HepG2 (cell line): ENCODE data around the gene NCDN. TPM values are rescaled to one million over a fixed set of nuclear protein-coding genes. Genes with fewer than 3 reads are reported as not detected.

ENCODE experiments used
- ATAC-seq: fragments of 200-7000 bp; cut with Tn5 transposase; 3 replicates; pipeline ENCODE4 v1.9.1; 2020; ENCODE audit warnings: mild to moderate bottlenecking, moderate library complexity
- BruUV-seq: library from RNA; stranded (reverse); fragments of 400-500 nt; replicated peaks from 2 replicates; lab custom pipeline; 2021; lab: Mats Ljungman, UMichigan
- CTCF ChIA-PET: fragments of 300-600 bp; formaldehyde crosslinking; extraction: SDS; loops from one replicate; lab custom pipeline; 2021; ENCODE audit warnings: low total read pairs, inconsistent platforms, low intra/inter-chr PET ratio; lab: Yijun Ruan, JAX
- POLR2A ChIA-PET: fragments of 350-600 bp; sonication (Branson Sonifier 250); formaldehyde crosslinking; loops from one replicate; lab custom pipeline; 2020; ENCODE audit warnings: antibody characterized with exemption, inconsistent platforms; lab: Yijun Ruan, JAX
- DNase-seq: peaks from one replicate; pipeline ENCODE4 v3.0.0-alpha.2; 2015; ENCODE audit warnings: low spot score
- FAIRE-seq: peaks from 3 replicates; lab custom pipeline; 2011; peaks lifted over from hg19 to GRCh38; lab: Jason Lieb, UNC
- H2AFZ ChIP-seq: one replicate; pipeline ENCODE4 v1.6.1; 2011; ENCODE audit warnings: low read length, inconsistent platforms
- H3K27ac ChIP-seq: fragments of 300-600 bp; 3 replicates; pipeline ENCODE4 v1.8.0; 2011; ENCODE audit warnings: mixed run types, mild to moderate bottlenecking, mixed read lengths, low read length, inconsistent platforms; ENCODE audit not compliant: insufficient read depth; ENCODE audit errors: extremely low read length
- H3K27me3 ChIP-seq, 2 experiments: fragments of 200-600 bp in 1 of 2; 2 replicates in 1 of 2; 3 replicates in 1 of 2; pipeline versions ENCODE4 v1.6.0 to v1.8.0; 2011; ENCODE audit warnings: low read length in 2 of 2, mild to moderate bottlenecking in 2 of 2, moderate library complexity in 2 of 2, inconsistent platforms in 1 of 2; ENCODE audit not compliant: insufficient read depth in 2 of 2, control insufficient read depth in 1 of 2
- H3K36me3 ChIP-seq, 2 experiments: fragments of 200-600 bp in 1 of 2; replicated peaks in 1 of 2; 2 replicates in 1 of 2; 3 replicates in 1 of 2; pipeline versions ENCODE4 v1.5.1 to v1.8.0; 2011; ENCODE audit warnings: low read length in 2 of 2, inconsistent platforms in 1 of 2; ENCODE audit not compliant: insufficient read depth in 2 of 2, control insufficient read depth in 1 of 2
- H3K4me1 ChIP-seq: 2 replicates; pipeline ENCODE4 v1.5.1; 2012; ENCODE audit warnings: low read length, inconsistent platforms; ENCODE audit not compliant: insufficient read depth
- H3K4me2 ChIP-seq: 2 replicates; pipeline ENCODE4 v1.6.0; 2011; ENCODE audit warnings: low read depth, low read length, inconsistent platforms
- H3K4me3 ChIP-seq, 3 experiments: fragments of 200-600 bp in 1 of 3; sonication (generic), shearing (Covaris generic) in 1 of 3; replicated peaks in 1 of 3; 2 replicates each; pipeline ENCODE4 v1.5.1; 2011 to 2016; ENCODE audit warnings: low read length in 3 of 3, inconsistent platforms in 2 of 3, low read depth in 2 of 3, mild to moderate bottlenecking in 2 of 3, control low read depth in 1 of 3, mixed read lengths in 1 of 3; ENCODE audit not compliant: insufficient read depth in 1 of 3
- H3K79me2 ChIP-seq: one replicate; pipeline ENCODE4 v1.6.1; 2011; ENCODE audit warnings: low read length, inconsistent platforms; ENCODE audit not compliant: insufficient read depth
- H3K9ac ChIP-seq: 2 replicates; pipeline ENCODE4 v1.6.0; 2011; ENCODE audit warnings: mild to moderate bottlenecking, low read depth, low read length, inconsistent platforms; ENCODE audit not compliant: insufficient read depth
- H3K9me3 ChIP-seq: 2 replicates; pipeline ENCODE4 v1.5.1; 2012; ENCODE audit warnings: mild to moderate bottlenecking, low read length
- H4K20me1 ChIP-seq: 2 replicates; pipeline ENCODE4 v1.6.0; 2011; ENCODE audit warnings: inconsistent platforms, mild to moderate bottlenecking, low read length, moderate library complexity; ENCODE audit not compliant: insufficient read depth
- ARID2 ChIP-seq: sonication (generic); formaldehyde crosslinking; IDR thresholded peaks from 2 replicates; pipeline ENCODE4 v1.8.1; 2022; ENCODE audit warnings: mild to moderate bottlenecking, missing genetic modification reagents, borderline replicate concordance
- CCDC6 ChIP-seq: sonication (generic); formaldehyde crosslinking; IDR thresholded peaks from 2 replicates; pipeline ENCODE4 v1.8.1; 2022; ENCODE audit warnings: mild to moderate bottlenecking, missing genetic modification reagents, moderate library complexity
- KDM2A ChIP-seq: sonication (generic); formaldehyde crosslinking; IDR thresholded peaks from 2 replicates; pipeline ENCODE4 v1.4.0; 2020; ENCODE audit warnings: low read depth, missing genetic modification reagents, borderline replicate concordance
- MATR3 ChIP-seq: sonication (generic); formaldehyde crosslinking; IDR thresholded peaks from 2 replicates; pipeline ENCODE4 v1.4.0; 2020; ENCODE audit warnings: missing genetic modification reagents
- MED8 ChIP-seq: sonication (generic); formaldehyde crosslinking; IDR thresholded peaks from 2 replicates; pipeline ENCODE4 v1.8.1; 2023; ENCODE audit warnings: mild to moderate bottlenecking, missing genetic modification reagents; ENCODE audit not compliant: insufficient replicate concordance
- SOX6 ChIP-seq, 2 experiments: fragments of 450-650 bp in 1 of 2; sonication (generic) in 1 of 2; formaldehyde crosslinking in 1 of 2; IDR thresholded peaks; 2 replicates each; pipeline versions ENCODE4 v1.4.0 to v1.6.1; 2017 to 2020; ENCODE audit warnings: antibody characterized with exemption in 1 of 2, mild to moderate bottlenecking in 1 of 2, missing genetic modification reagents in 1 of 2
- SRSF1 ChIP-seq: fragments of 200-400 bp; formaldehyde crosslinking; optimal IDR thresholded peaks from 2 replicates; pipeline ENCODE3; 2017; ENCODE audit warnings: mild to moderate bottlenecking, low read depth, low read length, moderate library complexity
- YEATS2 ChIP-seq: sonication (generic); formaldehyde crosslinking; IDR thresholded peaks from 2 replicates; pipeline ENCODE4 v1.4.0; 2020; ENCODE audit warnings: missing genetic modification reagents, borderline replicate concordance
- ZFP1 ChIP-seq: IDR thresholded peaks from 2 replicates; pipeline ENCODE4 v1.6.1; 2016
- ZNF235 ChIP-seq: sonication (generic); formaldehyde crosslinking; IDR thresholded peaks from 2 replicates; pipeline ENCODE4 v1.8.1; 2023; ENCODE audit warnings: mild to moderate bottlenecking, missing genetic modification reagents, borderline replicate concordance
- ZNF24 ChIP-seq: fragments of 450-650 bp; IDR thresholded peaks from 2 replicates; pipeline ENCODE4 v1.6.1; 2017; ENCODE audit warnings: antibody characterized with exemption, mild to moderate bottlenecking
- ZNF3 ChIP-seq: IDR thresholded peaks from 2 replicates; pipeline ENCODE4 v1.7.0; 2017; ENCODE audit warnings: inconsistent platforms
- ZNF34 ChIP-seq: sonication (generic); formaldehyde crosslinking; IDR thresholded peaks from 2 replicates; pipeline ENCODE4 v1.4.0; 2020; ENCODE audit warnings: mild to moderate bottlenecking, missing genetic modification reagents, borderline replicate concordance
- ZNF430 ChIP-seq: sonication (generic); formaldehyde crosslinking; IDR thresholded peaks from 2 replicates; pipeline ENCODE4 v1.9.0; 2021; ENCODE audit warnings: mild to moderate bottlenecking, missing genetic modification reagents
- ZNF678 ChIP-seq: sonication (generic); formaldehyde crosslinking; IDR thresholded peaks from 2 replicates; pipeline ENCODE4 v1.4.0; 2020; ENCODE audit warnings: mild to moderate bottlenecking, missing genetic modification reagents
- ZNF878 ChIP-seq: sonication (generic); formaldehyde crosslinking; IDR thresholded peaks from 2 replicates; pipeline ENCODE4 v1.8.1; 2023; ENCODE audit warnings: mild to moderate bottlenecking, missing genetic modification reagents, moderate library complexity
- WGBS: methylation state at CpG from one replicate; pipeline ENCODE4 v1.1.6; 2017; ENCODE audit warnings: low lambda C conversion rate; 5-methylcytosine and 5-hydroxymethylcytosine counted together
- in situ Hi-C: cut with HindIII; loops from 2 replicates; pipeline ENCODE4 v1.10.0; 2017; ENCODE audit warnings: low pct_unique_long_range_greater_than_20kb; ENCODE audit not compliant: extremely low pct_ligation_motif_present
- intact Hi-C: fragments of 100-400 bp; cut with micrococcal nuclease; formaldehyde crosslinking; loops from one replicate; pipeline ENCODE4 v1.10.0; 2022; ENCODE audit not compliant: unreplicated experiment
- polyA plus RNA-seq, 8 experiments: library from polyadenylated mRNA; depleted of rRNA in 3 of 8; stranded (reverse) in 7 of 8; unstranded in 1 of 8; fragments of >200 nt; fragmentation: Illumina TruSeq in 4 of 8; extraction: Trizol in 4 of 8; gene quantifications; 2 replicates each; pipeline versions ENCODE4 v1.2.1 to v1.2.3, GENCODE V29; 2011 to 2016; ENCODE audit warnings: low read depth in 4 of 8, missing spikeins in 1 of 8, mixed read lengths in 1 of 8; ENCODE audit not compliant: insufficient read depth in 1 of 8
- total RNA-seq, 5 experiments: library from RNA; depleted of rRNA; stranded (reverse); fragments of >200 nt; fragmentation: Illumina TruSeq; extraction: Trizol; gene quantifications; 2 replicates each; pipeline ENCODE4 v1.2.3, GENCODE V29; 2016; ENCODE audit warnings: low read depth in 1 of 5
- TF ChIP-seq, protein P1 (sequence below): sonication (generic); formaldehyde crosslinking; IDR thresholded peaks from 2 replicates; pipeline ENCODE4 v1.4.0; 2020; ENCODE audit warnings: mild to moderate bottlenecking, missing genetic modification reagents, borderline replicate concordance
- TF ChIP-seq, protein P2 (sequence below): sonication (generic); formaldehyde crosslinking; IDR thresholded peaks from 2 replicates; pipeline ENCODE4 v1.5.1; 2020; ENCODE audit warnings: missing genetic modification reagents, mild to moderate bottlenecking, borderline replicate concordance
- TF ChIP-seq, protein P3 (sequence below): sonication (generic); formaldehyde crosslinking; IDR thresholded peaks from 2 replicates; pipeline ENCODE4 v1.4.0; 2020; ENCODE audit warnings: missing genetic modification reagents

NCDN gene
- total and polyA plus RNA-seq, 2 of the 13 experiments (the other 11 are each of a cell fraction or from before 2014, with no cell fraction given), result 6.6 to 9.3 TPM

DNA sequence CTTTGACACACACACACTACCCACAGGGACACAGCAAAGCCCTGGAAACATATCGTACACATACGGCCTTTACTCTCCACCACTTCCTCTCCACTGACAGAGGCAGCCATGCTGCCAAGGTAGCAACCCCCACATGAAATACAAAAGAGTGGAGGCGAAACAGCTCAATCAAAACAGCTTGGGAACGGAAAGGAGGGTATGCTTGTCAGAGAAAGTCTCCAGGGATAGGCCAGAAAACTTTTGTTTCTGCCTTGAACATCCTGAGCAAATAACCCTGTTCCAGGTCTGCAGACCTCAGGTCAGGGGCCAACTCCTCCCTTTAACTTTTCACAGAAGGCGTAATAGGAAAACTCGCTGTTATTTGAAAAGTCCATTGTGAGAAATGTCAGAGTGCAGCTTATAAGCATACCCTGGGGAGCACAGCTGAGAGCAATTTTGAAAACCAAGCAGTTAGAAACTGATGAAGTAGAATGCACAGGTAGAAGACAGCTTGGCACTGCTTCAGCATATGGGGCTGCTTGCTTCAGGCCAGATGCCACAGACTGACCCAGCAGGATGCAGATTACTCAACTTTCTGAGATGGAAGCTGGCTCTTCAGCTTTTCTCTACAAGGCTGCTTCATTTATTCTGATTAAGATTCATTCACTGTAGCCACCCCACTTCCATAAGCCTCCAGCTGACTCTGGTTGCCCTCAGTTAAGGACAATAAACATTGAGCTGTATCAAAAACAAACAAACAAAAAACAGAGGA, 18.4 kb upstream of the NCDN start (continued):
- TF ChIP-seq ZNF878, result no peak
- TF ChIP-seq ZNF24, result no peak
- no peak for TF ChIP-seq ZFP1 (CRISPR knock-in tag)

DNA sequence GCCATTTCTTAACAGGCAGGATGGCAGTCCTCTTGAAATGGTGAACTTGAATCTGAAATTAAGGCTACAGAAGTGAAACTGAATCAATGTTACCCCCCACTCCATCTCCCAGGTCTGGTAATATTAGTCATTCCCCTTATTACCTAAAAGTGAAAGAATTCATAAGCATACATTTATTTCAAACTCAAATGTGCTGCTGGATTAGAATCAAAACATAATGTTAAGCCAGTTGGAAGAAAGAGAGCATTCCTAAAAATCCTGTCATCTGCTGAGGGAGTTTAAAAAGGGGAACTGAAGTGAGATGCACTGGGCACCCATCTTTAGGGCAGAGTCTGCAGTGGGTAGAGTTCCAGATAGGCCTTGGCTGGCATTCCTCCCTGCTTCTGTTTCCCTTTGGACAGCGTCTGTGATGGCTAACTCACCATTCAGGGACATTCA, 17.8 kb upstream of the NCDN start:
- Histone ChIP-seq H3K4me2 (no peak overlapping the region), H3K9ac (no peak overlapping the region), H3K27ac (no peak overlapping the region), H3K27me3 (no peaks in the 10 kb centered on the region), H4K20me1 (no peaks in the 10 kb centered on the region; the same call in none of the 2 replicates), H3K9me3 (no peaks in the 10 kb centered on the region), H3K36me3 (peaks cover 1 to 26% of the 10 kb centered on the region in 2 experiments; a peak in 2 of 5 replicates), H3K4me1 (peaks cover 20% of the 10 kb centered on the region), H3K79me2 (peaks cover 17% of the 10 kb centered on the region), H2AFZ (no peak overlapping the region), H3K4me3 (no peak overlapping the region)
- no peak for DNase-seq
- in situ Hi-C loops, result loop anchor here (10.0 kb wide), 1 partner anchor 95 kb away; no protein-coding TSS in a partner anchor
- WGBS, result 100% methylated on average over 1 of the region's 1 CpG
- no peak for ATAC-seq
- FAIRE-seq, result no peak
- intact Hi-C loops, result no loop called here
- no TSS peak for BruUV-seq
- CTCF ChIA-PET, result no interaction called here
- POLR2A ChIA-PET, result interaction anchor here (1.9 kb wide), 1 partner anchor 16 kb away, joined by 6 read pairs; no protein-coding TSS in a partner anchor
- TF ChIP-seq, protein P1, sequence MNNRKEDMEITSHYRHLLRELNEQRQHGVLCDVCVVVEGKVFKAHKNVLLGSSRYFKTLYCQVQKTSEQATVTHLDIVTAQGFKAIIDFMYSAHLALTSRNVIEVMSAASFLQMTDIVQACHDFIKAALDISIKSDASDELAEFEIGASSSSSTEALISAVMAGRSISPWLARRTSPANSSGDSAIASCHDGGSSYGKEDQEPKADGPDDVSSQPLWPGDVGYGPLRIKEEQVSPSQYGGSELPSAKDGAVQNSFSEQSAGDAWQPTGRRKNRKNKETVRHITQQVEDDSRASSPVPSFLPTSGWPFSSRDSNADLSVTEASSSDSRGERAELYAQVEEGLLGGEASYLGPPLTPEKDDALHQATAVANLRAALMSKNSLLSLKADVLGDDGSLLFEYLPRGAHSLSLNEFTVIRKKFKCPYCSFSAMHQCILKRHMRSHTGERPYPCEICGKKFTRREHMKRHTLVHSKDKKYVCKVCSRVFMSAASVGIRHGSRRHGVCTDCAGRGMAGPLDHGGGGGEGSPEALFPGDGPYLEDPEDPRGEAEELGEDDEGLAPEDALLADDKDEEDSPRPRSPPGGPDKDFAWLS (CRISPR knock-in tag), result no peak
- no peak for TF ChIP-seq KDM2A (CRISPR knock-in tag)
- TF ChIP-seq ZNF678 (CRISPR knock-in tag), result no peak
- no peak for TF ChIP-seq MED8
- TF ChIP-seq MATR3, result no peak
- TF ChIP-seq ZNF430 (CRISPR knock-in tag), result no peak
- TF ChIP-seq ARID2, result no peak
- no peak for TF ChIP-seq CCDC6 (CRISPR knock-in tag)
- no peak for TF ChIP-seq ZNF3 (CRISPR knock-in tag)
- TF ChIP-seq YEATS2 (CRISPR knock-in tag), result no peak
- no peak for TF ChIP-seq ZNF34 (CRISPR knock-in tag)
- TF ChIP-seq, protein P2, sequence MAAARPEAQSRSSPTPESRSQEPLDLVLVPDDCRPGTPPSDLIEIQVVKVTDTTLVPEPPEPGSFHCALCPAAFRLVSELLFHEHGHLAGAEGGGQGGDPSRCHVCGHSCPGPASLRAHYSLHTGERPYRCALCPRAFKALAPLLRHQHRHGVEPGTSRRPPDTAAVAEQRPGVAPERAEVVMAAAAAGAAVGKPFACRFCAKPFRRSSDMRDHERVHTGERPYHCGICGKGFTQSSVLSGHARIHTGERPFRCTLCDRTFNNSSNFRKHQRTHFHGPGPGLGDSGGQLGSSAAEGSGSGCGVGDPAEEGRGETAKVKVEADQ (CRISPR knock-in tag), result no peak
- TF ChIP-seq, protein P3, sequence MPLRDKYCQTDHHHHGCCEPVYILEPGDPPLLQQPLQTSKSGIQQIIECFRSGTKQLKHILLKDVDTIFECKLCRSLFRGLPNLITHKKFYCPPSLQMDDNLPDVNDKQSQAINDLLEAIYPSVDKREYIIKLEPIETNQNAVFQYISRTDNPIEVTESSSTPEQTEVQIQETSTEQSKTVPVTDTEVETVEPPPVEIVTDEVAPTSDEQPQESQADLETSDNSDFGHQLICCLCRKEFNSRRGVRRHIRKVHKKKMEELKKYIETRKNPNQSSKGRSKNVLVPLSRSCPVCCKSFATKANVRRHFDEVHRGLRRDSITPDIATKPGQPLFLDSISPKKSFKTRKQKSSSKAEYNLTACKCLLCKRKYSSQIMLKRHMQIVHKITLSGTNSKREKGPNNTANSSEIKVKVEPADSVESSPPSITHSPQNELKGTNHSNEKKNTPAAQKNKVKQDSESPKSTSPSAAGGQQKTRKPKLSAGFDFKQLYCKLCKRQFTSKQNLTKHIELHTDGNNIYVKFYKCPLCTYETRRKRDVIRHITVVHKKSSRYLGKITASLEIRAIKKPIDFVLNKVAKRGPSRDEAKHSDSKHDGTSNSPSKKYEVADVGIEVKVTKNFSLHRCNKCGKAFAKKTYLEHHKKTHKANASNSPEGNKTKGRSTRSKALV (CRISPR knock-in tag), result no peak
- no peak for TF ChIP-seq SRSF1
- no peak for TF ChIP-seq SOX6 (IDR thresholded peaks at IDR 0.05)
- TF ChIP-seq SOX6 (CRISPR knock-in tag; IDR thresholded peaks at IDR 0.05), result no peak
- TF ChIP-seq ZNF235 (CRISPR knock-in tag), result no peak
